HEK293T (cell line): ENCODE data around the gene RAB26.

Source experiments
- ARNT ChIP-seq: fragments of 450-650 bp; IDR thresholded peaks from 2 replicates; pipeline ENCODE4 v1.6.1; 2017; ENCODE audit warnings: mild to moderate bottlenecking
- FOXM1 ChIP-seq: fragments of 450-650 bp; IDR thresholded peaks from 2 replicates; pipeline ENCODE4 v1.6.1; 2017; ENCODE audit warnings: mild to moderate bottlenecking, borderline replicate concordance
- TARDBP ChIP-seq: fragments of 450-650 bp; IDR thresholded peaks from 2 replicates; pipeline ENCODE4 v1.6.1; 2016
- ZNF384 ChIP-seq: fragments of 450-650 bp; IDR thresholded peaks from 2 replicates; pipeline ENCODE4 v1.6.1; 2016
- TF ChIP-seq, protein P1 (sequence below): fragments of 450-650 bp; IDR thresholded peaks from 2 replicates; pipeline ENCODE4 v1.6.1; 2016

DNA sequence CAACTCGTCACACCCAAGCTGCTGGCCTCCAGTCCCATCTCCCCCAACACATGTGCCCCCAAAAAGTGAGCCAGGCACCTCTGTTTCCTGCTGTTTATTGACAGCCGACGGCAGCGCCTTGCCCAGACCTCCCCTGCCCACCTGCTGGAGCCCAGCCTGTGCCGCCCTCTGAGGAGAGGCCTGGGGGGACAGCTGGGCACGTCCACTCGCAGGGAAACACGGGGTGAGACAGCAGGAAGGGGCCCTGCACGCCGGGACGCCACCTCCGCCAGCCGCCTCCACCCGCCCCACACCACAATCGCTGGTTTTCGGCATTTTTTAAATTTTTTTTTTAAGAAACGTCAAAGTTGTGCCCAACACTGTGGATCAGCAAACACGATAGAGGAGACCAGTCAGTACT, 28.7 kb downstream of the RAB26 start:
- TF ChIP-seq, protein P1, sequence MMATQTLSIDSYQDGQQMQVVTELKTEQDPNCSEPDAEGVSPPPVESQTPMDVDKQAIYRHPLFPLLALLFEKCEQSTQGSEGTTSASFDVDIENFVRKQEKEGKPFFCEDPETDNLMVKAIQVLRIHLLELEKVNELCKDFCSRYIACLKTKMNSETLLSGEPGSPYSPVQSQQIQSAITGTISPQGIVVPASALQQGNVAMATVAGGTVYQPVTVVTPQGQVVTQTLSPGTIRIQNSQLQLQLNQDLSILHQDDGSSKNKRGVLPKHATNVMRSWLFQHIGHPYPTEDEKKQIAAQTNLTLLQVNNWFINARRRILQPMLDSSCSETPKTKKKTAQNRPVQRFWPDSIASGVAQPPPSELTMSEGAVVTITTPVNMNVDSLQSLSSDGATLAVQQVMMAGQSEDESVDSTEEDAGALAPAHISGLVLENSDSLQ, result no peak
- TF ChIP-seq TARDBP, result no peak
- TF ChIP-seq ZNF384, result no peak
- no peak for TF ChIP-seq FOXM1
- TF ChIP-seq ARNT, result no peak
